GM12878 (cell line): ENCODE results near the gene EIF2S1. TPM values are rescaled to one million over a fixed set of nuclear protein-coding genes. Genes with fewer than 3 reads are reported as not detected.

Source experiments
- ATAC-seq: fragments of 200-7000 bp; cut with Tn5 transposase; 3 replicates; pipeline ENCODE4 v1.9.1; 2020; ENCODE audit warnings: mild to moderate bottlenecking, moderate library complexity
- BruUV-seq: library from RNA; stranded (reverse); fragments of 400-500 nt; replicated peaks from 2 replicates; lab custom pipeline; 2021; lab: Mats Ljungman, UMichigan
- CTCF ChIA-PET: fragments of 300-600 bp; sonication (Branson Sonifier 250); formaldehyde crosslinking; extraction: SDS; loops from one replicate; lab custom pipeline; 2021; ENCODE audit warnings: inconsistent platforms; lab: Yijun Ruan, JAX
- POLR2A ChIA-PET: fragments of 350-600 bp; formaldehyde crosslinking; extraction: SDS; loops from one replicate; lab custom pipeline; 2021; ENCODE audit warnings: inconsistent platforms; lab: Charles Lee
- RAD21 ChIA-PET: fragments of 300-600 bp; sonication (Branson Sonifier 250); formaldehyde crosslinking; loops from one replicate; lab custom pipeline; 2023; ENCODE audit warnings: antibody characterized with exemption; ENCODE audit not compliant: unreplicated experiment; lab: Charles Lee
- SMC1A ChIA-PET: fragments of 300-600 bp; sonication (Branson Sonifier 250); formaldehyde crosslinking; loops from one replicate; lab custom pipeline; 2023; ENCODE audit not compliant: unreplicated experiment, uncharacterized antibody; lab: Charles Lee
- DNase-seq: peaks from one replicate; pipeline ENCODE4 v3.0.0-alpha.2; 2011; ENCODE audit warnings: low read depth, low spot score
- FAIRE-seq: peaks from 3 replicates; lab custom pipeline; 2011; peaks lifted over from hg19 to GRCh38; lab: Jason Lieb, UNC
- H2AFZ ChIP-seq: 2 replicates; pipeline ENCODE4 v1.6.0; 2011; ENCODE audit warnings: low read depth, low read length, control low read depth; ENCODE audit not compliant: control insufficient read depth
- H3K27ac ChIP-seq: 2 replicates; pipeline ENCODE4 v1.5.1; 2011; ENCODE audit warnings: control low read depth; ENCODE audit not compliant: control insufficient read depth, insufficient read depth
- H3K27me3 ChIP-seq, 2 experiments: replicated peaks in 1 of 2; 2 replicates each; pipeline versions ENCODE4 v1.6.0 to v1.6.1; 2011; ENCODE audit warnings: low read length in 1 of 2; ENCODE audit not compliant: control insufficient read depth in 2 of 2, insufficient read depth in 2 of 2
- H3K36me3 ChIP-seq, 2 experiments: 2 replicates each; pipeline ENCODE4 v1.5.1; 2011; ENCODE audit warnings: low read length in 1 of 2; ENCODE audit not compliant: control insufficient read depth in 2 of 2, insufficient read depth in 2 of 2
- H3K4me1 ChIP-seq: 2 replicates; pipeline ENCODE4 v1.6.1; 2011; ENCODE audit warnings: mild to moderate bottlenecking, low read length, moderate library complexity, mixed read lengths; ENCODE audit not compliant: control insufficient read depth, insufficient read depth
- H3K4me2 ChIP-seq: 2 replicates; pipeline ENCODE4 v1.6.0; 2011; ENCODE audit warnings: control low read depth; ENCODE audit not compliant: control insufficient read depth, insufficient read depth
- H3K4me3 ChIP-seq: fragments of 200-600 bp; sonication (generic); 2 replicates; pipeline ENCODE4 v1.5.1; 2016
- H3K79me2 ChIP-seq: 2 replicates; pipeline ENCODE4 v1.6.0; 2011; ENCODE audit warnings: low read length; ENCODE audit not compliant: control insufficient read depth, insufficient read depth
- H3K9ac ChIP-seq: 2 replicates; pipeline ENCODE4 v1.8.0; 2011; ENCODE audit warnings: low read length, control low read depth, mixed read lengths; ENCODE audit not compliant: control insufficient read depth, insufficient read depth
- H3K9me3 ChIP-seq: replicated peaks from 3 replicates; pipeline ENCODE4 v1.5.1; 2011; ENCODE audit warnings: mild to moderate bottlenecking, low read length; ENCODE audit not compliant: control insufficient read depth, insufficient read depth
- H4K20me1 ChIP-seq: 2 replicates; pipeline ENCODE4 v1.6.0; 2011; ENCODE audit not compliant: control insufficient read depth, insufficient read depth
- BCL11A ChIP-seq: IDR thresholded peaks from 2 replicates; pipeline ENCODE4 v1.6.1; 2011; ENCODE audit warnings: low read depth, low read length
- IRF4 ChIP-seq: IDR thresholded peaks from 2 replicates; pipeline ENCODE4 v1.6.1; 2011; ENCODE audit warnings: low read depth, low read length
- POLR2A ChIP-seq: IDR thresholded peaks from 2 replicates; pipeline ENCODE4 v1.6.1; 2011; ENCODE audit warnings: low read depth, mild to moderate bottlenecking, low read length
- RAD21 ChIP-seq: IDR thresholded peaks from 2 replicates; pipeline ENCODE4 v1.6.1; 2011; ENCODE audit warnings: mild to moderate bottlenecking, low read depth, low read length, moderate library complexity; ENCODE audit not compliant: insufficient read depth
- YY1 ChIP-seq: IDR thresholded peaks from 2 replicates; pipeline ENCODE4 v1.6.1; 2011; ENCODE audit warnings: low read depth, mild to moderate bottlenecking, low read length
- WGBS: methylation state at CpG from one replicate; pipeline ENCODE4 v1.1.6; 2016; ENCODE audit warnings: low lambda C conversion rate; ENCODE audit not compliant: insufficient replicate concordance, insufficient coverage; ENCODE audit errors: missing lambda C conversion rate; 5-methylcytosine and 5-hydroxymethylcytosine counted together
- in situ Hi-C: fragments of 300-500 bp; cut with MboI; formaldehyde crosslinking; loops from 9 replicates; pipeline ENCODE4 v1.14.3; 2018; ENCODE audit warnings: mixed read lengths
- intact Hi-C: fragments of 100-400 bp; cut with micrococcal nuclease; formaldehyde crosslinking; loops from one replicate; pipeline ENCODE4 v1.14.2; 2022; ENCODE audit not compliant: unreplicated experiment
- polyA plus RNA-seq, 11 experiments: library from polyadenylated mRNA; depleted of rRNA in 4 of 11; unstranded in 6 of 11; stranded (reverse) in 5 of 11; fragments of >200 nt; fragmentation: Nextera tagmentation in 4 of 11; fragmentation: Illumina TruSeq in 1 of 11; extraction: Ambion mirVana in 4 of 11; extraction: Trizol in 1 of 11; gene quantifications; 1 replicate in 1 of 11; 2 replicates in 10 of 11; pipeline versions ENCODE4 v1.2.1 to v1.2.3, GENCODE V29; 2011 to 2016; ENCODE audit warnings: inconsistent platforms in 2 of 11, missing spikeins in 2 of 11, low read depth in 1 of 11
- total RNA-seq, 4 experiments: library from RNA; depleted of rRNA in 3 of 4; stranded (reverse); fragments of >200 nt in 3 of 4; fragmentation: Illumina TruSeq in 1 of 4; extraction: Trizol in 1 of 4; gene quantifications; 2 replicates each; pipeline versions ENCODE4 v1.2.1 to v1.2.3, GENCODE V29; 2013 to 2021
- TF ChIP-seq, protein P1 (sequence below): fragments of 150-350 bp; IDR thresholded peaks from 2 replicates; pipeline ENCODE4 v1.6.1; 2014; ENCODE audit warnings: mild to moderate bottlenecking, low read depth, low read length
- TF ChIP-seq, protein P2 (sequence below): fragments of 450-650 bp; IDR thresholded peaks from 2 replicates; pipeline ENCODE4 v1.6.1; 2017; ENCODE audit warnings: mild to moderate bottlenecking, moderate library complexity

The EIF2S1 gene
- total and polyA plus RNA-seq, 10 of the 15 experiments (the other 5 are each of a cell fraction or from before 2014, with no cell fraction given): 155 to 563 (median 262) TPM

DNA sequence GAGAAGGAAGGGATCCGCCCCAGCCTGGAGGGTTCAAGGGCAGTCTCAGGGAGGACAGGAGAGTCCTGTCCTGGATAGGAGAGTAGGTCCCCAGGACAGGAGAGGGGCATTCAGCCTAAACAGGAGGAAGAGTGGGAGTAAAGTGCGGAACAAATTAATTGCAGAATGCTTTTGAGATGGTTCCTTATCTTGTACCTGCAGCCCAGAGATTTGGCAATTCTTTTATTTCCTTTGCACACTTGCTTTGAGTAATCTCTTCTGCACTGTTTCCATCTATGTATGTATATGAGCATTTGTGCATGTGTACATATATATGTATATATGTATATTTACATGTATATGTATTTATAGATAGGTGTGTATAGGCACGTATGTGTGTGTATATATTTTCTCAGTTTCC, 29.1 kb downstream of the EIF2S1 start:
- POLR2A ChIA-PET: no interaction called here
- peaks cover 3 to 15% of the 10 kb centered on the region in 2 experiments; a peak in 3 of 4 replicates for H3K36me3 ChIP-seq
- H3K79me2 ChIP-seq: no peaks in the 10 kb centered on the region
- ATAC-seq: no peak
- H3K4me3 ChIP-seq: no peak overlapping the region
- H3K27me3 ChIP-seq: no peaks in the 10 kb centered on the region
- no peak for DNase-seq
- BruUV-seq: no TSS peak
- no peaks in the 10 kb centered on the region for H3K9me3 ChIP-seq
- SMC1A ChIA-PET: no interaction called here
- no peak overlapping the region for H2AFZ ChIP-seq
- no peaks in the 10 kb centered on the region for H4K20me1 ChIP-seq
- H3K4me2 ChIP-seq: no peak overlapping the region
- in situ Hi-C loops: no loop called here
- H3K4me1 ChIP-seq: no peaks in the 10 kb centered on the region
- intact Hi-C loops: no loop called here
- 59% methylated on average over 3 of the region's 3 CpGs for WGBS
- H3K27ac ChIP-seq: no peak overlapping the region
- TF ChIP-seq IRF4 (no peak), RAD21 (no peak), YY1 (no peak), POLR2A (no peak), BCL11A (no peak)
- TF ChIP-seq, protein P1, sequence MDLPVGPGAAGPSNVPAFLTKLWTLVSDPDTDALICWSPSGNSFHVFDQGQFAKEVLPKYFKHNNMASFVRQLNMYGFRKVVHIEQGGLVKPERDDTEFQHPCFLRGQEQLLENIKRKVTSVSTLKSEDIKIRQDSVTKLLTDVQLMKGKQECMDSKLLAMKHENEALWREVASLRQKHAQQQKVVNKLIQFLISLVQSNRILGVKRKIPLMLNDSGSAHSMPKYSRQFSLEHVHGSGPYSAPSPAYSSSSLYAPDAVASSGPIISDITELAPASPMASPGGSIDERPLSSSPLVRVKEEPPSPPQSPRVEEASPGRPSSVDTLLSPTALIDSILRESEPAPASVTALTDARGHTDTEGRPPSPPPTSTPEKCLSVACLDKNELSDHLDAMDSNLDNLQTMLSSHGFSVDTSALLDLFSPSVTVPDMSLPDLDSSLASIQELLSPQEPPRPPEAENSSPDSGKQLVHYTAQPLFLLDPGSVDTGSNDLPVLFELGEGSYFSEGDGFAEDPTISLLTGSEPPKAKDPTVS: no peak
- TF ChIP-seq, protein P2, sequence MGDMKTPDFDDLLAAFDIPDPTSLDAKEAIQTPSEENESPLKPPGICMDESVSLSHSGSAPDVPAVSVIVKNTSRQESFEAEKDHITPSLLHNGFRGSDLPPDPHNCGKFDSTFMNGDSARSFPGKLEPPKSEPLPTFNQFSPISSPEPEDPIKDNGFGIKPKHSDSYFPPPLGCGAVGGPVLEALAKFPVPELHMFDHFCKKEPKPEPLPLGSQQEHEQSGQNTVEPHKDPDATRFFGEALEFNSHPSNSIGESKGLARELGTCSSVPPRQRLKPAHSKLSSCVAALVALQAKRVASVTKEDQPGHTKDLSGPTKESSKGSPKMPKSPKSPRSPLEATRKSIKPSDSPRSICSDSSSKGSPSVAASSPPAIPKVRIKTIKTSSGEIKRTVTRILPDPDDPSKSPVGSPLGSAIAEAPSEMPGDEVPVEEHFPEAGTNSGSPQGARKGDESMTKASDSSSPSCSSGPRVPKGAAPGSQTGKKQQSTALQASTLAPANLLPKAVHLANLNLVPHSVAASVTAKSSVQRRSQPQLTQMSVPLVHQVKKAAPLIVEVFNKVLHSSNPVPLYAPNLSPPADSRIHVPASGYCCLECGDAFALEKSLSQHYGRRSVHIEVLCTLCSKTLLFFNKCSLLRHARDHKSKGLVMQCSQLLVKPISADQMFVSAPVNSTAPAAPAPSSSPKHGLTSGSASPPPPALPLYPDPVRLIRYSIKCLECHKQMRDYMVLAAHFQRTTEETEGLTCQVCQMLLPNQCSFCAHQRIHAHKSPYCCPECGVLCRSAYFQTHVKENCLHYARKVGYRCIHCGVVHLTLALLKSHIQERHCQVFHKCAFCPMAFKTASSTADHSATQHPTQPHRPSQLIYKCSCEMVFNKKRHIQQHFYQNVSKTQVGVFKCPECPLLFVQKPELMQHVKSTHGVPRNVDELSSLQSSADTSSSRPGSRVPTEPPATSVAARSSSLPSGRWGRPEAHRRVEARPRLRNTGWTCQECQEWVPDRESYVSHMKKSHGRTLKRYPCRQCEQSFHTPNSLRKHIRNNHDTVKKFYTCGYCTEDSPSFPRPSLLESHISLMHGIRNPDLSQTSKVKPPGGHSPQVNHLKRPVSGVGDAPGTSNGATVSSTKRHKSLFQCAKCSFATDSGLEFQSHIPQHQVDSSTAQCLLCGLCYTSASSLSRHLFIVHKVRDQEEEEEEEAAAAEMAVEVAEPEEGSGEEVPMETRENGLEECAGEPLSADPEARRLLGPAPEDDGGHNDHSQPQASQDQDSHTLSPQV: no peak
- CTCF ChIA-PET: no interaction called here
- no peak overlapping the region for H3K9ac ChIP-seq
- no peak for FAIRE-seq
- RAD21 ChIA-PET: no interaction called here
